HEK293 (cell line): ENCODE measurements around the gene DFFA.

Experiments
- CTCF ChIA-PET: fragments of 350-600 bp; formaldehyde crosslinking; extraction: SDS; loops from one replicate; lab custom pipeline; 2021; ENCODE audit warnings: antibody characterized with exemption; lab: Yijun Ruan, JAX
- POLR2A ChIA-PET: fragments of 300-600 bp; formaldehyde crosslinking; extraction: SDS; loops from one replicate; lab custom pipeline; 2020; ENCODE audit warnings: antibody characterized with exemption, inconsistent platforms; lab: Yijun Ruan, JAX
- H3K27ac ChIP-seq: fragments of 200-500 bp; sonication (Bioruptor generic); 2 replicates; pipeline ENCODE4 v1.5.1; 2014; ENCODE audit warnings: low read depth, low read length, control low read depth, inconsistent platforms; ENCODE audit errors: extremely low read depth
- H3K36me3 ChIP-seq, 2 experiments: fragments of 200-500 bp in 1 of 2; sonication (Bioruptor generic) in 1 of 2; 1 replicate in 1 of 2; 2 replicates in 1 of 2; pipeline ENCODE4 v1.5.1; 2014 to 2017; ENCODE audit warnings: inconsistent platforms in 2 of 2, low read length in 2 of 2; ENCODE audit not compliant: control insufficient read depth in 2 of 2, insufficient read depth in 1 of 2
- H3K4me1 ChIP-seq: fragments of 200-500 bp; sonication (Bioruptor generic); 2 replicates; pipeline ENCODE4 v1.5.1; 2014; ENCODE audit warnings: mild to moderate bottlenecking, low read length, inconsistent platforms; ENCODE audit not compliant: control insufficient read depth, insufficient read depth
- H3K4me3 ChIP-seq: 2 replicates; pipeline ENCODE4 v1.5.1; 2011; ENCODE audit warnings: low read depth, mild to moderate bottlenecking, control low read depth, low read length, moderate library complexity
- H3K9me3 ChIP-seq: fragments of 200-500 bp; sonication (Bioruptor generic); 2 replicates; pipeline ENCODE4 v1.5.1; 2014; ENCODE audit warnings: low read depth, low read length, inconsistent platforms; ENCODE audit not compliant: control insufficient read depth, insufficient read depth
- BCL11B ChIP-seq: fragments of 450-650 bp; formaldehyde crosslinking; IDR thresholded peaks from 2 replicates; pipeline ENCODE4 v1.5.1; 2016; ENCODE audit warnings: low read depth, missing biosample characterization, missing genetic modification characterization
- ELK4 ChIP-seq: IDR thresholded peaks from 2 replicates; pipeline ENCODE4 v1.6.1; 2011; ENCODE audit warnings: mild to moderate bottlenecking, low read depth, low read length, borderline replicate concordance
- HOXC10 ChIP-seq: sonication (generic); formaldehyde crosslinking; IDR thresholded peaks from 2 replicates; pipeline ENCODE4 v1.8.1; 2023; ENCODE audit warnings: mild to moderate bottlenecking, missing genetic modification reagents
- IKZF3 ChIP-seq: fragments of 450-650 bp; IDR thresholded peaks from 2 replicates; pipeline ENCODE4 v1.5.0; 2018; ENCODE audit warnings: missing biosample characterization, mild to moderate bottlenecking, missing genetic modification characterization, moderate library complexity
- KLF1 ChIP-seq: fragments of 450-650 bp; formaldehyde crosslinking; IDR thresholded peaks from 2 replicates; pipeline ENCODE4 v1.5.1; 2016; ENCODE audit warnings: missing biosample characterization, missing genetic modification characterization
- KLF8 ChIP-seq: fragments of 450-650 bp; formaldehyde crosslinking; IDR thresholded peaks from 2 replicates; pipeline ENCODE4 v1.5.1; 2016; ENCODE audit warnings: missing biosample characterization, missing genetic modification characterization
- PRDM10 ChIP-seq: fragments of 450-650 bp; formaldehyde crosslinking; IDR thresholded peaks from 2 replicates; pipeline ENCODE4 v1.5.1; 2016; ENCODE audit warnings: missing biosample characterization, missing genetic modification characterization
- TRIM28 ChIP-seq: IDR thresholded peaks from 2 replicates; pipeline ENCODE4 v1.6.1; 2011; ENCODE audit warnings: low read length, control low read depth, borderline replicate concordance
- ZBTB10 ChIP-seq: fragments of 450-650 bp; formaldehyde crosslinking; IDR thresholded peaks from 2 replicates; pipeline ENCODE4 v1.5.1; 2016; ENCODE audit warnings: missing biosample characterization, missing genetic modification characterization
- ZEB2 ChIP-seq: fragments of 450-650 bp; formaldehyde crosslinking; IDR thresholded peaks from 2 replicates; pipeline ENCODE4 v1.5.1; 2016; ENCODE audit warnings: missing biosample characterization, missing genetic modification characterization
- ZFP3 ChIP-seq: fragments of 450-650 bp; formaldehyde crosslinking; IDR thresholded peaks from 2 replicates; pipeline ENCODE4 v1.5.1; 2016; ENCODE audit warnings: low read depth, missing biosample characterization, missing genetic modification characterization
- ZIC2 ChIP-seq: fragments of 450-650 bp; formaldehyde crosslinking; IDR thresholded peaks from 2 replicates; pipeline ENCODE4 v1.5.1; 2016; ENCODE audit warnings: missing biosample characterization, missing genetic modification characterization
- ZNF121 ChIP-seq: fragments of 450-650 bp; formaldehyde crosslinking; IDR thresholded peaks from 2 replicates; pipeline ENCODE4 v1.5.1; 2016; ENCODE audit warnings: missing biosample characterization, missing genetic modification characterization
- ZNF140 ChIP-seq: fragments of 450-650 bp; formaldehyde crosslinking; IDR thresholded peaks from 2 replicates; pipeline ENCODE4 v1.5.1; 2016; ENCODE audit warnings: missing biosample characterization, missing genetic modification characterization
- ZNF146 ChIP-seq: fragments of 450-650 bp; formaldehyde crosslinking; IDR thresholded peaks from 2 replicates; pipeline ENCODE4 v1.5.1; 2016; ENCODE audit warnings: missing biosample characterization, missing genetic modification characterization
- ZNF157 ChIP-seq: fragments of 450-650 bp; formaldehyde crosslinking; IDR thresholded peaks from 2 replicates; pipeline ENCODE4 v1.5.1; 2016; ENCODE audit warnings: missing biosample characterization, missing genetic modification characterization
- ZNF175 ChIP-seq: fragments of 450-650 bp; formaldehyde crosslinking; IDR thresholded peaks from 2 replicates; pipeline ENCODE4 v1.5.1; 2016; ENCODE audit warnings: missing biosample characterization, missing genetic modification characterization
- ZNF184 ChIP-seq: fragments of 450-650 bp; IDR thresholded peaks from 2 replicates; pipeline ENCODE4 v1.5.1; 2018; ENCODE audit warnings: missing biosample characterization, mild to moderate bottlenecking, missing genetic modification characterization
- ZNF501 ChIP-seq: fragments of 450-650 bp; formaldehyde crosslinking; IDR thresholded peaks from 2 replicates; pipeline ENCODE4 v1.5.1; 2016; ENCODE audit warnings: missing biosample characterization, missing genetic modification characterization
- ZNF610 ChIP-seq: fragments of 450-650 bp; formaldehyde crosslinking; IDR thresholded peaks from 2 replicates; pipeline ENCODE4 v1.5.1; 2016; ENCODE audit warnings: missing biosample characterization, missing genetic modification characterization, borderline replicate concordance
- ZNF629 ChIP-seq: fragments of 450-650 bp; formaldehyde crosslinking; IDR thresholded peaks from 2 replicates; pipeline ENCODE4 v1.5.1; 2017; ENCODE audit warnings: missing biosample characterization, missing genetic modification characterization
- ZNF660 ChIP-seq: fragments of 450-650 bp; IDR thresholded peaks from 2 replicates; pipeline ENCODE4 v1.5.1; 2018; ENCODE audit warnings: missing biosample characterization, mild to moderate bottlenecking, missing genetic modification characterization
- ZNF830 ChIP-seq: fragments of 450-650 bp; IDR thresholded peaks from 2 replicates; pipeline ENCODE4 v1.5.0; 2018; ENCODE audit warnings: missing biosample characterization, missing genetic modification characterization, low read depth, mild to moderate bottlenecking, moderate library complexity
- TF ChIP-seq, protein P1 (sequence below): fragments of 450-650 bp; formaldehyde crosslinking; IDR thresholded peaks from 2 replicates; pipeline ENCODE4 v1.5.1; 2016; ENCODE audit warnings: missing biosample characterization, missing genetic modification characterization
- TF ChIP-seq, protein P2 (sequence below): fragments of 450-650 bp; formaldehyde crosslinking; IDR thresholded peaks from 2 replicates; pipeline ENCODE4 v1.5.1; 2016; ENCODE audit warnings: missing biosample characterization, missing genetic modification characterization
- TF ChIP-seq, protein P3 (sequence below): fragments of 450-650 bp; formaldehyde crosslinking; IDR thresholded peaks from 2 replicates; pipeline ENCODE4 v1.5.1; 2016; ENCODE audit warnings: missing biosample characterization, missing genetic modification characterization

The DFFA gene

GRCh38 chr1:10467078-10467477 is 5.3 kb downstream of the DFFA start (continued):
- TF ChIP-seq ZNF175 (tag by site-specific recombination) = no peak
- TF ChIP-seq ZNF157 (tag by site-specific recombination) = no peak
- no peak for TF ChIP-seq ZNF501
- TF ChIP-seq ZBTB10 = no peak
- TF ChIP-seq ELK4 = no peak
- no peak for TF ChIP-seq ZNF610 (tag by site-specific recombination)
- no peak for TF ChIP-seq ZFP3 (tag by site-specific recombination)
- no peak for TF ChIP-seq ZNF830
- no peak for TF ChIP-seq ZNF146
- no peak for TF ChIP-seq ZNF629 (tag by site-specific recombination)
- no peak for TF ChIP-seq ZNF140 (tag by site-specific recombination)

DNA sequence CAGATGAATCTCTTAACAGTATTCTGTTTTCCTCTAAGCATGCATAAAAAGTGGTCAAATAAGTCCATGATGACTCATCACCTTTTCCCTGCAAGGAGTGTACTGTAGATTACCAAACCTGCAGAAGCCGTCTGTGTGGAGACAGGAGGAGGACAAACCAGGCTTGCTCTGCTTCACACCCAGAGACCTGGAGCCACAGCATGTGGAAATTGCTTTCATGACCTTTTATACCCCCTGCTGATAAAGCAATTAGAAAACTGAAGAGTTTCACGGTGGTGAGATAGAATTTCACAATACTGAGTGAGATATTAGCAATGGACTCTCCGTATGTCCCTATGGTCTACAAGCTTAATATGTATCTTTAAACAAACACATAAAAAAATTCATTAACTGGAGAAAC is 13.1 kb downstream of the DFFA start:
- peaks cover 29 to 60% of the 10 kb centered on the region in 2 experiments for H3K36me3 ChIP-seq
- H3K4me1 ChIP-seq = peaks cover 4% of the 10 kb centered on the region; the same call in 1 of the 2 replicates
- H3K27ac ChIP-seq = no peak overlapping the region
- H3K4me3 ChIP-seq = no peak overlapping the region
- POLR2A ChIA-PET = interaction anchor here (1.3 kb wide), 1 partner anchor 9 kb away, joined by 6 read pairs; the partner anchor contains the start of gene CORT
- CTCF ChIA-PET = interaction anchor here (0.6 kb wide), 1 partner anchor 43 kb away, joined by 4 read pairs; no protein-coding TSS in a partner anchor
- H3K9me3 ChIP-seq = no peaks in the 10 kb centered on the region
- TF ChIP-seq TRIM28 (peak; percentile 31; the same call in 1 of the 2 replicates), ZEB2 (tag by site-specific recombination) (peak; percentile 43; the same call in 1 of the 2 replicates), IKZF3 (tag by site-specific recombination) (peak; percentile 33; the same call in 1 of the 2 replicates), ZNF660 (tag by site-specific recombination) (peak; percentile 52; the same call in 1 of the 2 replicates), ZNF140 (tag by site-specific recombination) (no peak), ZNF121 (tag by site-specific recombination) (no peak), HOXC10 (CRISPR knock-in tag) (no peak), BCL11B (no peak), ZNF184 (0 out of 2 replicates have a peak, but pooled peaks have one; percentile 36), PRDM10 (tag by site-specific recombination) (0 out of 2 replicates have a peak, but pooled peaks have one; percentile 26), KLF1 (tag by site-specific recombination) (no peak), ZNF629 (tag by site-specific recombination) (0 out of 2 replicates have a peak, but pooled peaks have one; percentile 34), ZIC2 (tag by site-specific recombination) (peak; percentile 80), KLF8 (peak; percentile 44; the same call in 1 of the 2 replicates)
- TF ChIP-seq, protein P1, sequence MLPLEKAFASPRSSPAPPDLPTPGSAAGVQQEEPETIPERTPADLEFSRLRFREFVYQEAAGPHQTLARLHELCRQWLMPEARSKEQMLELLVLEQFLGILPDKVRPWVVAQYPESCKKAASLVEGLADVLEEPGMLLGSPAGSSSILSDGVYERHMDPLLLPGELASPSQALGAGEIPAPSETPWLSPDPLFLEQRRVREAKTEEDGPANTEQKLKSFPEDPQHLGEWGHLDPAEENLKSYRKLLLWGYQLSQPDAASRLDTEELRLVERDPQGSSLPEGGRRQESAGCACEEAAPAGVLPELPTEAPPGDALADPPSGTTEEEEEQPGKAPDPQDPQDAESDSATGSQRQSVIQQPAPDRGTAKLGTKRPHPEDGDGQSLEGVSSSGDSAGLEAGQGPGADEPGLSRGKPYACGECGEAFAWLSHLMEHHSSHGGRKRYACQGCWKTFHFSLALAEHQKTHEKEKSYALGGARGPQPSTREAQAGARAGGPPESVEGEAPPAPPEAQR (tag by site-specific recombination) = no peak
- TF ChIP-seq, protein P2, sequence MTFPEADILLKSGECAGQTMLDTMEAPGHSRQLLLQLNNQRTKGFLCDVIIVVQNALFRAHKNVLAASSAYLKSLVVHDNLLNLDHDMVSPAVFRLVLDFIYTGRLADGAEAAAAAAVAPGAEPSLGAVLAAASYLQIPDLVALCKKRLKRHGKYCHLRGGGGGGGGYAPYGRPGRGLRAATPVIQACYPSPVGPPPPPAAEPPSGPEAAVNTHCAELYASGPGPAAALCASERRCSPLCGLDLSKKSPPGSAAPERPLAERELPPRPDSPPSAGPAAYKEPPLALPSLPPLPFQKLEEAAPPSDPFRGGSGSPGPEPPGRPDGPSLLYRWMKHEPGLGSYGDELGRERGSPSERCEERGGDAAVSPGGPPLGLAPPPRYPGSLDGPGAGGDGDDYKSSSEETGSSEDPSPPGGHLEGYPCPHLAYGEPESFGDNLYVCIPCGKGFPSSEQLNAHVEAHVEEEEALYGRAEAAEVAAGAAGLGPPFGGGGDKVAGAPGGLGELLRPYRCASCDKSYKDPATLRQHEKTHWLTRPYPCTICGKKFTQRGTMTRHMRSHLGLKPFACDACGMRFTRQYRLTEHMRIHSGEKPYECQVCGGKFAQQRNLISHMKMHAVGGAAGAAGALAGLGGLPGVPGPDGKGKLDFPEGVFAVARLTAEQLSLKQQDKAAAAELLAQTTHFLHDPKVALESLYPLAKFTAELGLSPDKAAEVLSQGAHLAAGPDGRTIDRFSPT (tag by site-specific recombination) = peak; percentile 72; the same call in 1 of the 2 replicates
- TF ChIP-seq, protein P3, sequence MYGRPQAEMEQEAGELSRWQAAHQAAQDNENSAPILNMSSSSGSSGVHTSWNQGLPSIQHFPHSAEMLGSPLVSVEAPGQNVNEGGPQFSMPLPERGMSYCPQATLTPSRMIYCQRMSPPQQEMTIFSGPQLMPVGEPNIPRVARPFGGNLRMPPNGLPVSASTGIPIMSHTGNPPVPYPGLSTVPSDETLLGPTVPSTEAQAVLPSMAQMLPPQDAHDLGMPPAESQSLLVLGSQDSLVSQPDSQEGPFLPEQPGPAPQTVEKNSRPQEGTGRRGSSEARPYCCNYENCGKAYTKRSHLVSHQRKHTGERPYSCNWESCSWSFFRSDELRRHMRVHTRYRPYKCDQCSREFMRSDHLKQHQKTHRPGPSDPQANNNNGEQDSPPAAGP (tag by site-specific recombination) = 0 out of 2 replicates have a peak, but pooled peaks have one; percentile 21
